ENCODE data around the gene INPP4A.
"Not testable (repeated sequence)": the region's sequence is repeated elsewhere in the genome, so short reads cannot be mapped to it uniquely, and the experiment has no call there.

Gene INPP4A

GRCh38 chr2:98570356-98570755, 125.7 kb downstream of the INPP4A start:
- DNase-seq, result no peak

- no peak for DNase-seq
These were observed 126.6 kb downstream of the INPP4A start for GRCh38 chr2:98571121-98571701.

GRCh38 chr2:98571796-98572195, 127.1 kb downstream of the INPP4A start:
- no peak for DNase-seq

GRCh38 chr2:98572211-98572610, 127.6 kb downstream of the INPP4A start:
- DNase-seq, result no peak

GRCh38 chr2:98572676-98573075, 128.0 kb downstream of the INPP4A start:
- no peak for DNase-seq

GRCh38 chr2:98573426-98573825, 128.8 kb downstream of the INPP4A start:
- no peak for DNase-seq

- no peak for DNase-seq
These were observed 132.1 kb downstream of the INPP4A start for GRCh38 chr2:98576666-98577312.

- DNase-seq, result no peak
These were observed 132.7 kb downstream of the INPP4A start for GRCh38 chr2:98577313-98577712.

- DNase-seq, result no peak
These were observed 133.6 kb downstream of the INPP4A start for GRCh38 chr2:98578231-98578630.

- no peak for DNase-seq
These were observed 135.3 kb downstream of the INPP4A start for GRCh38 chr2:98579926-98580325.

- DNase-seq, result no peak
These were observed 136.1 kb downstream of the INPP4A start for GRCh38 chr2:98580656-98581284.

GRCh38 chr2:98582523-98582922, 137.9 kb downstream of the INPP4A start:
- DNase-seq, result no peak

- DNase-seq, result no peak
These were observed 138.6 kb downstream of the INPP4A start for GRCh38 chr2:98583276-98583675.

- DNase-seq, result no peak
These were observed 139.4 kb downstream of the INPP4A start for GRCh38 chr2:98583816-98584618.

GRCh38 chr2:98585386-98585785, 140.7 kb downstream of the INPP4A start:
- DNase-seq, result no peak

- no peak for DNase-seq
These were observed 142.0 kb downstream of the INPP4A start for GRCh38 chr2:98586551-98587140.

GRCh38 chr2:98588880-98589431, 144.3 kb downstream of the INPP4A start:
- no peak for DNase-seq

- DNase-seq, result no peak
These were observed 144.8 kb downstream of the INPP4A start for GRCh38 chr2:98589489-98589888.

GRCh38 chr2:98592565-98592964, 147.9 kb downstream of the INPP4A start:
- DNase-seq, result no peak

- DNase-seq, result not testable (repeated sequence)
These were observed 150.0 kb downstream of the INPP4A start for GRCh38 chr2:98594665-98595064.

- no peak for DNase-seq
These were observed 154.2 kb downstream of the INPP4A start for GRCh38 chr2:98598781-98599428.

- no peak for DNase-seq
These were observed 157.0 kb downstream of the INPP4A start for GRCh38 chr2:98601532-98602132.

Data from activated CD4-positive, alpha-beta T cell treated with anti-CD3 and anti-CD28 coated beads, Interleukin-2, amount 50 U/mL, for 1 hour (primary cell).